Upper lobe of left lung (tissue), 6 donors: Measurements from ENCODE around the gene ENDOD1. TPM values are rescaled to one million over a fixed set of nuclear protein-coding genes. Genes with fewer than 3 reads are reported as not detected.
"Not testable (repeated sequence)": the region's sequence is repeated elsewhere in the genome, so short reads cannot be mapped to it uniquely, and the experiment has no call there.

ENCODE experiments used
- ATAC-seq, 2 donors: fragments of 200-7000 bp; cut with Tn5 transposase; one replicate each; pipeline ENCODE4 v1.9.1; 2022; ENCODE audit warnings: mild to moderate bottlenecking in 2 of 2, moderate library complexity in 2 of 2; ENCODE audit not compliant: low FRiP score in 2 of 2
- DNase-seq, 2 donors: peaks; one replicate each; pipeline ENCODE4 v3.0.0-alpha.2; 2019 to 2020
- H3K27ac ChIP-seq, 4 donors: fragments of 200-600 bp; sonication (generic); one replicate each; pipeline ENCODE4 v1.5.1; 2016 to 2019
- H3K27me3 ChIP-seq, 4 donors: fragments of 200-600 bp; sonication (generic); one replicate each; pipeline ENCODE4 v1.5.1; 2017 to 2019
- H3K36me3 ChIP-seq, 4 donors: fragments of 200-600 bp; sonication (generic); one replicate each; pipeline ENCODE4 v1.5.1; 2016 to 2019
- H3K4me1 ChIP-seq, 4 donors: fragments of 200-600 bp; sonication (generic); one replicate each; pipeline ENCODE4 v1.5.1; 2018 to 2019
- H3K4me3 ChIP-seq, 4 donors: fragments of 200-600 bp; sonication (generic); one replicate each; pipeline ENCODE4 v1.5.1; 2017 to 2019; ENCODE audit warnings: mild to moderate bottlenecking in 2 of 4, moderate library complexity in 1 of 4
- H3K9me3 ChIP-seq, 4 donors: fragments of 200-600 bp; sonication (generic); one replicate each; pipeline ENCODE4 v1.5.1; 2018 to 2019
- EP300 ChIP-seq, 4 donors: sonication (generic); formaldehyde crosslinking; IDR thresholded peaks; one replicate each; pipeline ENCODE4 v1.5.1; 2017; ENCODE audit warnings: antibody characterized with exemption in 4 of 4, control low read depth in 2 of 4
- POLR2A ChIP-seq, 4 donors: fragments of 450-650 bp; IDR thresholded peaks; one replicate each; pipeline ENCODE4 v1.5.1; 2016 to 2017; ENCODE audit warnings: antibody characterized with exemption in 4 of 4, mild to moderate bottlenecking in 2 of 4
- POLR2AphosphoS5 ChIP-seq, 2 donors: sonication (generic); formaldehyde crosslinking; IDR thresholded peaks; one replicate each; pipeline ENCODE4 v1.5.1; 2017; ENCODE audit warnings: antibody characterized with exemption in 2 of 2
- WGBS, 2 donors: methylation state at CpG; one replicate each; pipeline ENCODE4 v1.1.5; 2017 to 2018; 5-methylcytosine and 5-hydroxymethylcytosine counted together
- total RNA-seq, 6 donors: library from RNA; depleted of rRNA in 4 of 6; stranded (reverse); fragments of >200 nt in 4 of 6; gene quantifications; one replicate each; pipeline versions ENCODE4 v1.1.0 to v1.2.1, GENCODE V29; 2016 to 2021
- TF ChIP-seq, protein P1 (sequence below), 6 experiments: fragments of 450-650 bp in 4 of 6; fragments of 200-600 bp in 2 of 6; sonication (generic) in 2 of 6; IDR thresholded peaks; one replicate each; pipeline ENCODE4 v1.5.1; 2016 to 2019; ENCODE audit warnings: antibody characterized with exemption in 6 of 6
- donor health status: DM: no; HTN: no; CAD: no; lungs with moderate emphysema.
- donor health status: DM: no; HTN: yes; CAD: no; lungs with severe emphysema.

ENDOD1 gene
- total RNA-seq, 6 donors from 2014 or later: 15.7 to 37.3 (median 27.1) TPM

DNA sequence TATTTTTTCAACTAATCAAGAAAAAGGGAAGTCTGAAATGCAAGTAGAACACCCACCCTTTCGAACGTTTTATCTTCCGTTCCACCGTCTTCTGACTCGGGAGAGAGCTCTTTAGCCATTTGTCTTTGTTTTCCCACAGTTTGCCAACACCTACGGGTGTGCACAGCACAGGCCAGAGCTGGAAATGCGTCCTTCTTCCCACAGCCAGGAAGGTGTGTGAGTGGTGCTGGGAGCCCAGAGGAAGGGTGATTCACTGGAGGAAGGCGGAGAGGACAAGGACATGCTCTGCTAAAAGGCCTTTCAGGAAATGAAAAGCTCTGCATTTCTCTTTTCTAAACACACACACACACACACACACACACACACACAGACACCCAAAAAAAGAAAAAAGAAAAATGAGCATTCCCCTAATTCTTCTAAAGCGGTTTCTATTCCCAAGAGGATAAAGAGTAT is 18.5 kb downstream of the ENDOD1 start:
- ATAC-seq (peak; percentile 50 to 58), DNase-seq (no peak)
- peaks cover 4 to 23% (median 14%) of the 10 kb centered on the region in 4 donors for H3K4me1 ChIP-seq
- 47% methylated on average over 9 of the region's 9 CpGs for WGBS, 2 donors
- TF ChIP-seq POLR2A (IDR thresholded peaks at IDR 0.05) (no peak), POLR2AphosphoS5 (IDR thresholded peaks at IDR 0.05) (peak; percentile 64 to 78), EP300 (IDR thresholded peaks at IDR 0.05) (peak in 2 of 4 donors; percentile 20 to 71)
- TF ChIP-seq, protein P1, sequence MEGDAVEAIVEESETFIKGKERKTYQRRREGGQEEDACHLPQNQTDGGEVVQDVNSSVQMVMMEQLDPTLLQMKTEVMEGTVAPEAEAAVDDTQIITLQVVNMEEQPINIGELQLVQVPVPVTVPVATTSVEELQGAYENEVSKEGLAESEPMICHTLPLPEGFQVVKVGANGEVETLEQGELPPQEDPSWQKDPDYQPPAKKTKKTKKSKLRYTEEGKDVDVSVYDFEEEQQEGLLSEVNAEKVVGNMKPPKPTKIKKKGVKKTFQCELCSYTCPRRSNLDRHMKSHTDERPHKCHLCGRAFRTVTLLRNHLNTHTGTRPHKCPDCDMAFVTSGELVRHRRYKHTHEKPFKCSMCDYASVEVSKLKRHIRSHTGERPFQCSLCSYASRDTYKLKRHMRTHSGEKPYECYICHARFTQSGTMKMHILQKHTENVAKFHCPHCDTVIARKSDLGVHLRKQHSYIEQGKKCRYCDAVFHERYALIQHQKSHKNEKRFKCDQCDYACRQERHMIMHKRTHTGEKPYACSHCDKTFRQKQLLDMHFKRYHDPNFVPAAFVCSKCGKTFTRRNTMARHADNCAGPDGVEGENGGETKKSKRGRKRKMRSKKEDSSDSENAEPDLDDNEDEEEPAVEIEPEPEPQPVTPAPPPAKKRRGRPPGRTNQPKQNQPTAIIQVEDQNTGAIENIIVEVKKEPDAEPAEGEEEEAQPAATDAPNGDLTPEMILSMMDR (IDR thresholded peaks at IDR 0.05): no peak
- H3K4me3 ChIP-seq: no peak overlapping the region
- peaks cover 0 to 7% (median 0%) of the 10 kb centered on the region in 4 donors for H3K36me3 ChIP-seq
- no peaks in the 10 kb centered on the region for H3K9me3 ChIP-seq
- no peaks in the 10 kb centered on the region for H3K27me3 ChIP-seq
- H3K27ac ChIP-seq: peak overlapping the region; percentile 62 to 87 (median 75)

- WGBS, 2 donors: 51 to 61% methylated on average over 6 of the region's 6 CpGs
- DNase-seq: no peak
- H3K4me3 ChIP-seq: no peak overlapping the region
Measured at GRCh38 chr11:95108671-95109551, 19.3 kb downstream of the ENDOD1 start.

DNA sequence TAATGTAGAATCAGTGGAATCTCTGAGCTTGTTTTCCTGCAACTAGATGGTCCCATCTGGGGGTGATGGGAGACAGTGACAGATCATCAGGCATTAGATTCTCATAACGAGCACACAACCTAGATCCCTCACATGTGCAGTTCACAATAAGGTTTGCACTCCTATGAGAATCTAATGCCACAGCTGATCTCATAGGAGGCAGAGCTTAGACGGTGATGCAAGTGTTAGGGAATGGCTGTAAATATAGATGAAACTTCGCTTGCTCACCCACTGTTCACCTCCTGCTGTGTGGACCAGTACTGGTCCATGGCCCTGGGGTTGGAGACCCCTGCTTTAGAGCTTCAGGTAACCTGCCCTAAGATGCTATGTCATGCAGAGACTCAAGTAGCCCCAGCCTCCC is 21.8 kb downstream of the ENDOD1 start:
- H3K36me3 ChIP-seq, H3K9me3 ChIP-seq, H3K4me3 ChIP-seq, H3K27ac ChIP-seq, ATAC-seq, H3K27me3 ChIP-seq, DNase-seq: not testable (repeated sequence)
- 92 to 98% methylated on average over 3 of the region's 3 CpGs for WGBS, 2 donors
- H3K4me1 ChIP-seq: peaks cover 4 to 20% (median 14%) of the 10 kb centered on the region in 4 donors

More at GRCh38 chr11:95108671-95109551, 19.3 kb downstream of the ENDOD1 start:
- H3K4me1 ChIP-seq: peaks cover 4 to 23% (median 14%) of the 10 kb centered on the region in 4 donors
- TF ChIP-seq, protein P1 (IDR thresholded peaks at IDR 0.05): no peak
- peak in 1 of 2 donors; percentile 46 for TF ChIP-seq POLR2AphosphoS5 (IDR thresholded peaks at IDR 0.05)
- TF ChIP-seq EP300 (IDR thresholded peaks at IDR 0.05): peak in 2 of 4 donors; percentile 55 to 85
- no peak for TF ChIP-seq POLR2A (IDR thresholded peaks at IDR 0.05)
- peaks cover 0 to 7% (median 0%) of the 10 kb centered on the region in 4 donors for H3K36me3 ChIP-seq
- peak overlapping the region; percentile 62 to 87 (median 75) for H3K27ac ChIP-seq
- ATAC-seq: peak; percentile 24 to 42
- no peaks in the 10 kb centered on the region for H3K27me3 ChIP-seq
- H3K9me3 ChIP-seq: no peaks in the 10 kb centered on the region

GRCh38 chr11:95111923-95112540 is 22.4 kb downstream of the ENDOD1 start:
- 90 to 92% methylated on average over 3 of the region's 3 CpGs for WGBS, 2 donors
- DNase-seq: no peak
- no peak for ATAC-seq
- TF ChIP-seq POLR2AphosphoS5 (IDR thresholded peaks at IDR 0.05): no peak
- TF ChIP-seq, protein P1 (IDR thresholded peaks at IDR 0.05): no peak
- TF ChIP-seq EP300 (IDR thresholded peaks at IDR 0.05): no peak
- no peak for TF ChIP-seq POLR2A (IDR thresholded peaks at IDR 0.05)
- Histone ChIP-seq H3K9me3 (no peaks in the 10 kb centered on the region), H3K4me3 (no peak overlapping the region), H3K4me1 (peaks cover 4 to 20% (median 14%) of the 10 kb centered on the region in 4 donors), H3K27me3 (no peaks in the 10 kb centered on the region), H3K36me3 (peaks cover 0 to 7% (median 0%) of the 10 kb centered on the region in 4 donors), H3K27ac (no peak overlapping the region)

- 63 to 73% methylated on average over 1 of the region's 1 CpG for WGBS, 2 donors
- no peaks in the 10 kb centered on the region for H3K27me3 ChIP-seq
- H3K9me3 ChIP-seq: no peaks in the 10 kb centered on the region
- ATAC-seq (no peak), DNase-seq (no peak)
- TF ChIP-seq POLR2A (IDR thresholded peaks at IDR 0.05) (no peak), POLR2AphosphoS5 (IDR thresholded peaks at IDR 0.05) (no peak), EP300 (IDR thresholded peaks at IDR 0.05) (no peak)
- TF ChIP-seq, protein P1 (IDR thresholded peaks at IDR 0.05): no peak
- H3K36me3 ChIP-seq: no peaks in the 10 kb centered on the region
- H3K4me3 ChIP-seq: no peak overlapping the region
- no peak overlapping the region for H3K27ac ChIP-seq
- H3K4me1 ChIP-seq: no peaks in the 10 kb centered on the region
Measured at GRCh38 chr11:95115597-95115996, 26.0 kb downstream of the ENDOD1 start.
